Measurements from ENCODE around the gene PSMA2. TPM values are rescaled to one million over a fixed set of nuclear protein-coding genes. Genes with fewer than 3 reads are reported as not detected.

Gene PSMA2
- total RNA-seq, 1 experiment from 2014 or later, result 152 TPM

- H3K27me3 ChIP-seq (ENCODE audit: insufficient read depth, low read length), result no peaks in the 10 kb centered on the region
Measured at GRCh38 chr7:42926204-42926603, 5.8 kb downstream of the PSMA2 start.

More at GRCh38 chr7:42926204-42926603, 5.8 kb downstream of the PSMA2 start:
- Histone ChIP-seq H3K4me1 (ENCODE audit: control insufficient read depth in 1 of 2, insufficient read depth in 2 of 2, low read length in 2 of 2) (peaks cover 0 to 19% of the 10 kb centered on the region in 2 experiments; a peak in 1 of 4 replicates), H3K36me3 (ENCODE audit: control insufficient read depth in 1 of 2, insufficient read depth in 2 of 2, low read length in 2 of 2) (peaks cover 47 to 57% of the 10 kb centered on the region in 2 experiments), H4K20me1 (ENCODE audit: insufficient read depth) (peaks cover 21% of the 10 kb centered on the region), H3K9me3 (ENCODE audit: control insufficient read depth in 1 of 2, insufficient read depth in 1 of 2, low read depth in 1 of 2, low read length in 2 of 2) (no peaks in the 10 kb centered on the region), H3K79me2 (ENCODE audit: insufficient read depth, low read length) (peaks cover 93% of the 10 kb centered on the region), H2AFZ (ENCODE audit: low read depth, low read length, poor library complexity, severe bottlenecking) (no peak overlapping the region), H3K4me2 (ENCODE audit: low read length) (no peak overlapping the region), H3K27ac (ENCODE audit: low read depth, low read length) (no peak overlapping the region), H3K9me2 (ENCODE audit: insufficient read depth) (no peaks in the 10 kb centered on the region), H3K9ac (ENCODE audit: low read length) (no peak overlapping the region), H3K4me3 (replicated peaks in 1 of 2; ENCODE audit: low read depth in 1 of 2, low read length in 2 of 2) (no peak overlapping the region)
- CTCF ChIA-PET, result no interaction called here
- POLR2A ChIA-PET, result no interaction called here
- intact Hi-C loops (cut with micrococcal nuclease), result no loop called here
- BruUV-seq (replicated peaks), result no TSS peak
- no peak for TF ChIP-seq JUND (IDR thresholded peaks at IDR 0.05)
- no peak for TF ChIP-seq ZNF274 (IDR thresholded peaks at IDR 0.05; ENCODE audit: low read depth, low read length)
- TF ChIP-seq EZH2 (IDR thresholded peaks at IDR 0.05), result no peak
- no peak for TF ChIP-seq TCF7L2 (IDR thresholded peaks at IDR 0.05; ENCODE audit: borderline replicate concordance, extremely low read depth, insufficient read depth, insufficient read length)
- TF ChIP-seq POLR2A (IDR thresholded peaks at IDR 0.05; ENCODE audit: borderline replicate concordance, extremely low read depth, insufficient read depth, insufficient read length), result no peak
- no peak for TF ChIP-seq SRF (IDR thresholded peaks at IDR 0.05; ENCODE audit: low read depth)
- no peak for TF ChIP-seq ZBTB33 (IDR thresholded peaks at IDR 0.05; ENCODE audit: extremely low read depth, insufficient replicate concordance, low read length)
- no peak for TF ChIP-seq POLR2AphosphoS5 (IDR thresholded peaks at IDR 0.05; ENCODE audit: low read depth, low read length)
- no peak for TF ChIP-seq ELF1 (IDR thresholded peaks at IDR 0.05; ENCODE audit: borderline replicate concordance, low read depth)
- no peak for TF ChIP-seq MAX (IDR thresholded peaks at IDR 0.05)
- no peak for TF ChIP-seq CEBPB (IDR thresholded peaks at IDR 0.05; ENCODE audit: low read depth)
- no peak for TF ChIP-seq EGR1 (IDR thresholded peaks at IDR 0.05; ENCODE audit: low read depth)
- TF ChIP-seq YY1 (IDR thresholded peaks at IDR 0.05; ENCODE audit: extremely low read depth, insufficient replicate concordance, low read depth, low read length), result no peak
- TF ChIP-seq REST (IDR thresholded peaks at IDR 0.05; ENCODE audit: low read depth), result no peak
- no peak for TF ChIP-seq RAD21 (IDR thresholded peaks at IDR 0.05; ENCODE audit: low read depth)
- TF ChIP-seq SP1 (IDR thresholded peaks at IDR 0.05; ENCODE audit: low read depth), result no peak
- TF ChIP-seq SIN3A (IDR thresholded peaks at IDR 0.05; ENCODE audit: low read depth), result no peak
- TF ChIP-seq ZFX (IDR thresholded peaks at IDR 0.05), result no peak
- TF ChIP-seq CTCF (IDR thresholded peaks at IDR 0.05 in 2 of 3, conservative IDR thresholded peaks at IDR 0.05 in 1 of 3; ENCODE audit: borderline replicate concordance in 1 of 3, insufficient read depth in 1 of 3, low read depth in 2 of 3, low read length in 2 of 3), result no peak
- no peak for DNase-seq (ENCODE audit: low read depth, low spot score)
- no peak for ATAC-seq
- RAD21 ChIA-PET (ENCODE audit: low non-redundant PET in 1 of 2, low total read pairs in 2 of 2, uncharacterized antibody in 2 of 2, unreplicated experiment in 2 of 2), result no interaction called here
